Measurements from ENCODE around the gene MACROD2.

Gene MACROD2

GRCh38 chr20:14491436-14491835 is 496.1 kb downstream of the MACROD2 start:
- no peak for DNase-seq (ENCODE audit: low read depth, low spot score)
- ChIA-PET POLR2A (no interaction called here), CTCF (no interaction called here)
- TF ChIP-seq CTCF (IDR thresholded peaks at IDR 0.05; ENCODE audit: insufficient read depth, low read length, missing control alignments) = no peak
- no peak overlapping the region for H3K4me3 ChIP-seq (ENCODE audit: low read depth, low read length)

- POLR2A ChIA-PET = no interaction called here
- DNase-seq (ENCODE audit: low read depth, low spot score) = no peak
- TF ChIP-seq CTCF (IDR thresholded peaks at IDR 0.05; ENCODE audit: insufficient read depth, low read length, missing control alignments) = no peak
- CTCF ChIA-PET = no interaction called here
- no peak overlapping the region for H3K4me3 ChIP-seq (ENCODE audit: low read depth, low read length)
Observed at GRCh38 chr20:14493408-14493807, 498.1 kb downstream of the MACROD2 start.

GRCh38 chr20:14494355-14494754 is 499.0 kb downstream of the MACROD2 start:
- H3K4me3 ChIP-seq (ENCODE audit: low read depth, low read length) = no peak overlapping the region
- ChIA-PET CTCF (no interaction called here), POLR2A (no interaction called here)
- no peak for DNase-seq (ENCODE audit: low read depth, low spot score)
- no peak for TF ChIP-seq CTCF (IDR thresholded peaks at IDR 0.05; ENCODE audit: insufficient read depth, low read length, missing control alignments)

GRCh38 chr20:14495066-14495465 is 499.8 kb downstream of the MACROD2 start:
- ChIA-PET CTCF (no interaction called here), POLR2A (no interaction called here)
- no peak overlapping the region for H3K4me3 ChIP-seq (ENCODE audit: low read depth, low read length)
- no peak for DNase-seq (ENCODE audit: low read depth, low spot score)
- TF ChIP-seq CTCF (IDR thresholded peaks at IDR 0.05; ENCODE audit: insufficient read depth, low read length, missing control alignments) = no peak

- POLR2A ChIA-PET = no interaction called here
Observed at GRCh38 chr20:14497004-14497403, 501.7 kb downstream of the MACROD2 start.

GRCh38 chr20:14498772-14499171 is 503.5 kb downstream of the MACROD2 start:
- no peak for DNase-seq (ENCODE audit: low read depth, low spot score)
- ChIA-PET CTCF (no interaction called here), POLR2A (no interaction called here)
- H3K4me3 ChIP-seq (ENCODE audit: low read depth, low read length) = no peak overlapping the region
- no peak for TF ChIP-seq CTCF (IDR thresholded peaks at IDR 0.05; ENCODE audit: insufficient read depth, low read length, missing control alignments)

More at GRCh38 chr20:14497004-14497403, 501.7 kb downstream of the MACROD2 start:
- DNase-seq (ENCODE audit: low read depth, low spot score) = no peak
- H3K4me3 ChIP-seq (ENCODE audit: low read depth, low read length) = no peak overlapping the region
- CTCF ChIA-PET = no interaction called here
- TF ChIP-seq CTCF (IDR thresholded peaks at IDR 0.05; ENCODE audit: insufficient read depth, low read length, missing control alignments) = no peak
